ENCODE measurements around the gene ATG2B. TPM values are rescaled to one million over a fixed set of nuclear protein-coding genes. Genes with fewer than 3 reads are reported as not detected.

The ATG2B gene
- total RNA-seq, 3 donors from 2014 or later (not counting 1 experiment from before 2014, with no cell fraction given): 34.8 to 45.6 (median 35.8) TPM

DNA sequence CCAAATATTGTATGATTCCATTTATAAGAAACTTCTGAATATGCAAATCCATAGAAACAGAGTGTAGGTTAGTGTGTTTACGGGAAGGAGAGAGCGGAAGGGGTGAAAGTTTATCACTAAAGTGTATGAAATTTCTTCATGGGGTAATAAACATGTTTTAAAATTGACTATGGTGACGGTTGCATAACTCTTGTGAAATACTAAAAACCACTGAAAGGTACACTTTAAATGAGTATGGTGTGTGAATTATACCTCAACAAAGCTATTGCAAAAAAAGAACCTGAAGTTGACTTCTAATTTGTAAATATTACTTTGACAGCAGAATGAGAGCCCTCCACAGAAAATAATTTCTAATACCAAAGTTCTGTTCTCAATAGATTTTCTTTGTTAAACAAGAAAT, 47.1 kb downstream of the ATG2B start:
- DNase-seq (no peak), ATAC-seq (no peak)
- Mint-ChIP-seq H3K36me3 (peaks cover 24% of the 10 kb centered on the region), H3K4me3 (no peak overlapping the region), H3K27ac (no peak overlapping the region), H3K4me1 (no peaks in the 10 kb centered on the region), H3K9me3 (no peaks in the 10 kb centered on the region), H3K27me3 (ENCODE audit: low read depth in 2 of 2) (no peaks in the 10 kb centered on the region)
- no peaks in the 10 kb centered on the region for H3K9me3 ChIP-seq (ENCODE audit: control insufficient read depth, insufficient read depth, low read length)
- TF ChIP-seq, protein P1, sequence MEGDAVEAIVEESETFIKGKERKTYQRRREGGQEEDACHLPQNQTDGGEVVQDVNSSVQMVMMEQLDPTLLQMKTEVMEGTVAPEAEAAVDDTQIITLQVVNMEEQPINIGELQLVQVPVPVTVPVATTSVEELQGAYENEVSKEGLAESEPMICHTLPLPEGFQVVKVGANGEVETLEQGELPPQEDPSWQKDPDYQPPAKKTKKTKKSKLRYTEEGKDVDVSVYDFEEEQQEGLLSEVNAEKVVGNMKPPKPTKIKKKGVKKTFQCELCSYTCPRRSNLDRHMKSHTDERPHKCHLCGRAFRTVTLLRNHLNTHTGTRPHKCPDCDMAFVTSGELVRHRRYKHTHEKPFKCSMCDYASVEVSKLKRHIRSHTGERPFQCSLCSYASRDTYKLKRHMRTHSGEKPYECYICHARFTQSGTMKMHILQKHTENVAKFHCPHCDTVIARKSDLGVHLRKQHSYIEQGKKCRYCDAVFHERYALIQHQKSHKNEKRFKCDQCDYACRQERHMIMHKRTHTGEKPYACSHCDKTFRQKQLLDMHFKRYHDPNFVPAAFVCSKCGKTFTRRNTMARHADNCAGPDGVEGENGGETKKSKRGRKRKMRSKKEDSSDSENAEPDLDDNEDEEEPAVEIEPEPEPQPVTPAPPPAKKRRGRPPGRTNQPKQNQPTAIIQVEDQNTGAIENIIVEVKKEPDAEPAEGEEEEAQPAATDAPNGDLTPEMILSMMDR (IDR thresholded peaks at IDR 0.05): no peak
- WGBS (ENCODE audit: insufficient coverage): 100% methylated on average over 3 of the region's 3 CpGs
- peaks cover 63% of the 10 kb centered on the region for H3K36me3 ChIP-seq (ENCODE audit: control insufficient read depth, insufficient read depth, low read length)
- intact Hi-C loops (cut with micrococcal nuclease): no loop called here
- no peaks in the 10 kb centered on the region for H3K4me1 ChIP-seq (ENCODE audit: control insufficient read depth, insufficient read depth, low read length)
- H3K27ac ChIP-seq (ENCODE audit: low read length): no peak overlapping the region
- no peak overlapping the region for H3K4me3 ChIP-seq (ENCODE audit: low read length)
- H3K27me3 ChIP-seq (ENCODE audit: control insufficient read depth, insufficient read depth, low read length): no peaks in the 10 kb centered on the region

DNA sequence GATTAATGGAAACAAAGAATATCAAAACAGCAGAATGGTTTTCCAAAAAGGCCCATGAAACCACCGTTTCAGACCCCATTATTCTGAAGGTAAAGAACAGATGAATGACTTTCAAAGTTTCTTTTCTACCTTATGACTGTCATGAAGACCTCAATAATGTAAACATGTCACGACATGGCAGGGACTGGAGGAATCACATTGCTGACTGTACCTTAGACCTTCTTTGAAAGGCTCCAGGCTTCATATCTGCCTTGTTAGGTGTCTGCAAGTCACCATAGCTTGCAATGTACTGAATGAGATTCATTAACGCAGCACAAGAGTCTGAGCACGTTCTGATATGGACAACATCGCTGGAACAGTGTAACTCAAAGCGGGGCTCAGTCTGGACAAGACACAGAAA, 52.2 kb downstream of the ATG2B start:
- Mint-ChIP-seq H3K4me1 (no peaks in the 10 kb centered on the region), H3K36me3 (peaks cover 33% of the 10 kb centered on the region), H3K9me3 (no peaks in the 10 kb centered on the region), H3K27ac (no peak overlapping the region), H3K27me3 (ENCODE audit: low read depth in 2 of 2) (no peaks in the 10 kb centered on the region), H3K4me3 (no peak overlapping the region)
- Histone ChIP-seq H3K36me3 (ENCODE audit: control insufficient read depth, insufficient read depth, low read length) (peaks cover 82% of the 10 kb centered on the region), H3K27me3 (ENCODE audit: control insufficient read depth, insufficient read depth, low read length) (no peaks in the 10 kb centered on the region), H3K27ac (ENCODE audit: low read length) (no peak overlapping the region), H3K4me3 (ENCODE audit: low read length) (no peak overlapping the region), H3K4me1 (ENCODE audit: control insufficient read depth, insufficient read depth, low read length) (no peaks in the 10 kb centered on the region), H3K9me3 (ENCODE audit: control insufficient read depth, insufficient read depth, low read length) (no peaks in the 10 kb centered on the region)
- DNase-seq (no peak), ATAC-seq (no peak)
- intact Hi-C loops (cut with micrococcal nuclease): no loop called here
- TF ChIP-seq, protein P1 (IDR thresholded peaks at IDR 0.05): no peak
- 95% methylated on average over 6 of the region's 6 CpGs for WGBS (ENCODE audit: insufficient coverage)

DNA sequence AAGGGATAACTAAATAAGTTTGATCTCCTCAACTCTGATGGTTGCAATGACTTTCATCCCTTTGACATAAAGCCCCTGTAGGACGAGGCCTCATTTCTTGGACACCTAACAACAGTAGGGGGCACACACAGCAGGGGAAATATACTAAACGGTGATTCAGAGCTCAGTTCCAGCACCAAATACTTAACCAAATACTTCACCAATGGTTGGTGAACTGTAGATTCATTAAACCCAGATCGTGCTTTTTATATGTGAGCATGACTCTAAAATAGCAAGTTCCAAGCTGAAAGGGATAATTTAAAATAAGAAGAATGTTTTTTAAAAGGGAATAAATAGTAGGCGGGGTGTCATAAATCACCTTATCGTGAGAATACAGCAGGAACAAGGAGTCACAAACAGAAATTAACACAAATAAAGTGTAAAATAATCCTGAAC, 53.2 kb downstream of the ATG2B start:
- TF ChIP-seq, protein P1 (IDR thresholded peaks at IDR 0.05): no peak
- H3K9me3 ChIP-seq (ENCODE audit: control insufficient read depth, insufficient read depth, low read length): no peaks in the 10 kb centered on the region
- ATAC-seq: no peak
- H3K4me3 ChIP-seq (ENCODE audit: low read length): no peak overlapping the region
- Mint-ChIP-seq H3K27ac (no peak overlapping the region), H3K4me1 (no peaks in the 10 kb centered on the region), H3K36me3 (peaks cover 29% of the 10 kb centered on the region), H3K27me3 (ENCODE audit: low read depth in 2 of 2) (no peaks in the 10 kb centered on the region), H3K9me3 (no peaks in the 10 kb centered on the region), H3K4me3 (no peak overlapping the region)
- H3K36me3 ChIP-seq (ENCODE audit: control insufficient read depth, insufficient read depth, low read length): peaks cover 80% of the 10 kb centered on the region
- intact Hi-C loops (cut with micrococcal nuclease): no loop called here
- no peak overlapping the region for H3K27ac ChIP-seq (ENCODE audit: low read length)
- DNase-seq: peak in 1 of 2 donors; percentile 5
- 76% methylated on average over 4 of the region's 5 CpGs for WGBS (ENCODE audit: insufficient coverage)
- H3K4me1 ChIP-seq (ENCODE audit: control insufficient read depth, insufficient read depth, low read length): no peaks in the 10 kb centered on the region
- H3K27me3 ChIP-seq (ENCODE audit: control insufficient read depth, insufficient read depth, low read length): no peaks in the 10 kb centered on the region

DNA sequence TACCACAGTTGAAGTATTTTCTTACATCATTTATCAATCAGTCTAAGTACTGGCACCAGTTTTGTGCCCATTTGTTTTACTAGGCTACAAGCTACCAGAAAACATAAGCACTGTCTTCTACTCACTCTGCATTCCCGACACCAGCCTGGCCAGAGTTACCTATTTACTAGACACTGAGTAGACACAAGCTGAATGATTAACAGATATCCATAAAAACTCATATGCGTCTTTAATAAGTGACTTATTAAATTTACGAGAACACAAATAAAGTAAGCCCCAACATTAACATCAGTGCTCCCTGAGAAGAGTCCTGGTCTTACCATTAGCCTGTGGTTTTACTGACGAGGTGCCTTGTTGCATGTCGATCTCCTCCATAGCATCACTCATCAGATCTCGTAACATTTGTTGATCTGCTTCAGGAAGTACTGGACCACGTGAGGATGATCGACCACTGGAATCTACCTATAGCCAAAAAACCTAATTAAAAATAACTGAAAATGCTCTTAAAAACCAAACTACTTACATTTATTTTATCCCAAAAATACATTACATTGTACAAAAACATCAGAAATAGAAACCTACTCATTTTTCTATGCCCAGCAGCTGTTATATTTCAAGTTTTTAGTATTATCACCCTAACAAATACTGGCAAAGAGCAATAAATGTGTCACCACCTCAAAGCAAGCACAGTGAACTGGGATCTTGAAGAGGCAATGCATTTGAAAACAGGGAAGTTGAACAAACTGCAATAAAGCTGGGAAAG, 53.8 kb downstream of the ATG2B start:
- Histone ChIP-seq H3K36me3 (ENCODE audit: control insufficient read depth, insufficient read depth, low read length) (peaks cover 83% of the 10 kb centered on the region), H3K4me3 (ENCODE audit: low read length) (no peak overlapping the region), H3K27ac (ENCODE audit: low read length) (no peak overlapping the region), H3K4me1 (ENCODE audit: control insufficient read depth, insufficient read depth, low read length) (no peaks in the 10 kb centered on the region), H3K9me3 (ENCODE audit: control insufficient read depth, insufficient read depth, low read length) (no peaks in the 10 kb centered on the region), H3K27me3 (ENCODE audit: control insufficient read depth, insufficient read depth, low read length) (no peaks in the 10 kb centered on the region)
- WGBS (ENCODE audit: insufficient coverage): 91% methylated on average over 8 of the region's 8 CpGs
- no peaks in the 10 kb centered on the region for H3K9me3 Mint-ChIP-seq
- intact Hi-C loops (cut with micrococcal nuclease): no loop called here
- H3K27ac Mint-ChIP-seq: no peak overlapping the region
- no peaks in the 10 kb centered on the region for H3K27me3 Mint-ChIP-seq (ENCODE audit: low read depth in 2 of 2)
- TF ChIP-seq, protein P1 (IDR thresholded peaks at IDR 0.05): no peak
- H3K36me3 Mint-ChIP-seq: peaks cover 29% of the 10 kb centered on the region
- no peaks in the 10 kb centered on the region for H3K4me1 Mint-ChIP-seq
- no peak for ATAC-seq
- H3K4me3 Mint-ChIP-seq: no peak overlapping the region
- DNase-seq: no peak

Data from natural killer cell (primary cell).